Islet of Langerhans (tissue), 1 donor: ENCODE data around the gene DOCK2.

Experiments
- FAIRE-seq: peaks from one replicate; lab custom pipeline; 2011; peaks lifted over from hg19 to GRCh38; lab: Jason Lieb, UNC

Gene DOCK2

DNA sequence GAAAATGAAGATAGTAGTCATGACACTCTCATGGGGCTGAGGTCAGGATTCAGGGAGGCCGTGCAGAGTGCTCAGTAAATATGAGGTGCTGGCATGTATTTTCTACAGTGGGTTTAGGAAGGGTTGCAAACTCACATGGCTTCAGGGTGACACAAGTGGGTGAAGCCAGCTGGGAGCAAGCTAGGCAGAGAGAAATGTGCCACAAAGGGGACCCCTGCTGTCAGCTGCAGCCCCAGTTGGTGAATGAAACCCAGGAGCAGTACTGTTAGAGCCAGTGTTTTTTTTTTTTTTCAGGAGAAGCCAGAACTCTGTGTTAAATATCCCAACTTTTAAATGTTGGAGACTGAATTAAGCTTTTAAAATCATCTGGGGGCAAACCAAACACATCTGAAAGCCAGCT lies 267.9 kb downstream of the DOCK2 start:
- no peak for FAIRE-seq

DNA sequence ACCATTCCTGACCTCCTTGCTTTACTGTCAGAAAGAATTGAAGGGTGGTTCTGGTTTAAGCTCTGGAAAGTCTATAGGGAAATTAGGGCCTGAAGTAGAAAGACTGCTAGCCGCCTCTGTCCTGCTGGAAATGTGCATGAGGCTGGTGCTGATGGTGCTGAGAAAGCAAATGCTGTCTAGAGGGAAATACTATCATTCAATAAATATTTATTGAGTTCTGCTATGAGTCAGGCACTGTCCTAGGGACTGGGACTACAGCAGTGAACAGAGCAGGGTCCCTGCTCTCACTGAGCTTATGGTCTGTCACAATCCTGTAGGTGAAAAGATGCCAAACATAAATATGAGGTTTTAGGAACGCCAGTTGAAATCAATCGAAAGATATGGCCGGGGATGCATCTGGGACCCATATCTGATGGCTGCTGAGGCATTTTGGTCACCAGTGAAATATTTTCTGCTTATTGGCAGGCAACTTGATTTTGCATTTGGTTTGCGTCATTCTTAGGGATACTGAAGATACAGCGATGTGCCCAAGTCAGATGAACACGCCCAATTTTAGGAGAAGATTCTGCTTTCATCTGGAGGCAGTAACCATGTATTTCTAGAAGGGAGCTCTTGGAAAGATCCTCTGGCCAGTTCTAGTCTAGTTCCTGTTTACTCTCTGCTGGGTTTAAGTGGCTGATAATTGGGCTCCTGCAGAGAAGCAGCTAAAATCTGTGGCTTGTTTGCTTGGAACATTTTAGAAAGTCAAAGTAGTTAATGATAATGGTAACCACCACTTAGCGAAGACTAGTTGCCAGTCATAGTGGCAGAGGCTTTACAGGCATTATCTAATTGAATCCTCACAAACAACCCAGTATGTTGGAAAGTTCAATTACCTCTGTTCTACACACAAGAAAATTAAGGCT lies 269.9 kb downstream of the DOCK2 start:
- FAIRE-seq, result no peak

DNA sequence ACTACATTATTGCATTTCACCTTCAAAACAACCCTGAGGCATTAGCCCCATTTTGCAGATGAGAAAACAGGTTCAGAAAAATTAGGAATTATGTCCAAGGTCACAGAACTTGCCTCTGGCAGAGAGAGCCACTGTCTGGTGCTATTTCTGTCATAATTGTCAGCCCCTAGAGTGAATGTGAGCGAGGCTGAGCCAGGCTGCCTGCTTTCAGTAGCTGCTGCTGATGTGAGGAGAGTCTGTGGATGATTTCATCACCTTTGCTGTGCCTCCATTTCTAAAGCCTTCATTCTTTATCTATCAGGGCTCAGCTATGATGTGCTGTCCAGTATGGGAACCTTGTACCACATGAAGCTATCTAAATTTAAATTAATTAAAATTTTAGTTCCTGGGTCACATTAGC lies 271.8 kb downstream of the DOCK2 start:
- FAIRE-seq, result no peak

DNA sequence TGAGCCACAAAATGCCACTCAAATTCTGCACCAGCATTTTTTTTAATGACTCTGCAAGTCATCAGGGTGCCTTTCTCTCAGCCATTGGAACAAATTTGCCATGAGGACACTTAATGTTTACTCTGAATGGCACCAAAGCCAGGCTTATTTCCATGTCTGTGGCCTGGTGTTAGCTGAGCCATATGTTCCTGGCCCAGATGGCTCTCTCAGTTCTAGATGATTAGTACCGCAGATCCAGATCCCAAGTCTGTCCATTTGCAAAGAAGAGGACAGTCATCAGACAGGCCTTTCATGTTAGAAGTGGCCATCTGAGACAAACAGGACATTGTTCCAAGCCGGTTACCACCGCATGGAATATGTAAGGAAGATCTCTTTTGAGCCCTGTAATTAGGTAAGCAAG lies 272.9 kb downstream of the DOCK2 start:
- FAIRE-seq, result no peak

DNA sequence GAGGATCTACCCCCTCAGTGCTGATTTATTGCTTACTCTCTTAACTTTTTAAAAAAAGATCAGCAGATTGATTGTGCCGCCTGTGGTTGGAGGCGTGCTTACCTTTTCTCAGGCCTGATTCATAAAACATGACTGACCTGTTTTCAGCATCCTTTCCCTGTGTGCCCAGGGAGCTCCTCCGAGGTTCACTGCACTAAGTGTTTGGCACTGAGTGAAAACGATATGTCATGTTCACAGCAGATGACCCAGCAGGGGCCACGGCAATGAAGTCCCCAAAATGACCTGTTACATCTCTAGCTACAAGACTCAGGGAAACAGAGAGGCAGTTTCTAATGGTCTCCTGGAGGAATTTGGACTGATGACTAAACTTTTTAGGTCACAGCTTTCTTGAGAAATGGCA lies 273.3 kb downstream of the DOCK2 start:
- no peak for FAIRE-seq

DNA sequence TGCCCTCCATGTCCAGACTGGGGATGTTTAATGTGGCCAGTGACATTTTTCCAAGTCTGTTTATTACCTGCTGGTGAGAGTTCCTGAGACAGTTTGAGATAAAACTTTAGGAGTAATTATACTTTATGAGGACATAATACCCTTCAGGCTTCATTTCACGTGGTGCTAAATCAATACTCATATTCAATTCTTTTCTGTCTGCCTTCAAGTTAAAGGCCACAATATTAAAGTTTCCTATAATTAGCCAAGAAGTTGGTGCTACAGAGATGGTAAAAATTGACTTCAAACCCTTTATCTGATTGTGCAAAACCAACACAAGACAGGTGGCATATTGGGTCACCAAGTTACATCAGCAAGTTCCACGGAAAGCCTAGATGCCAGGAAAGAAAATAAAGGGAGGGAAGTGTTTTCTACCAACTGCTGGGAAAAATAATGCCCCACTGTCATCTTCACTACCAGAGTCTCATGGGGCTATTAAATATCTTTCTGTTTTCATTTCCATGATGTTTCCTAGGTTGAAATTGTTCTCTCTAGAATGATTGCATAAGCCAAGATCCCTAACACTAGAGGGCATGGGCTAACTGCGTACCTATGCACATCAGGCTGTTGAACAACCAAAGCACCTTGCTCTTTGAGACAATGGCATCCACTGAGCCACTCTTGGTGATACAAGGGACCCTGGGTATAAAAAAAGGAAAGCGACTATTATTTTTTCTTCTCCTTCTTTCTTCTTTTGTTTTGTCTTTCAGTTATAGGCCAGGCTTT lies 274.6 kb downstream of the DOCK2 start:
- FAIRE-seq, result no peak

DNA sequence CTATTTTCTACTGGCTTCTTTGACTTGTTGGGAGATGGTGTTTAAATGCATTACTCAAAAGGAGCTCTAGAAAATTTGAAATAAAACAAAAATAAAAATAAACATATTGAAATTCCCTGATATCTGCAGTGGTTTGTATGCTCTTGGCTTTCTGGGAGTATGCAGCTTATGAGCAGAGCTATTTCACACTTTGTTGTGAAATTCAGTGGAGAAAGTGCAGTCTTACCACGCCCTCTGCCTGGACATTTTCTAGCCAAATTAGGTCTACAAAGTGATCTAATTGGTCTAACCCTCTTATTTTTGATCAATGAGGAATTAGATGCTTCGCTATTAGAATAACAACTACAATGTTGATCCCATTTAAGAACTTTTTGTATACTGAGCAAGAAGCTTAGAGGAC lies 276.4 kb downstream of the DOCK2 start:
- FAIRE-seq, result no peak

DNA sequence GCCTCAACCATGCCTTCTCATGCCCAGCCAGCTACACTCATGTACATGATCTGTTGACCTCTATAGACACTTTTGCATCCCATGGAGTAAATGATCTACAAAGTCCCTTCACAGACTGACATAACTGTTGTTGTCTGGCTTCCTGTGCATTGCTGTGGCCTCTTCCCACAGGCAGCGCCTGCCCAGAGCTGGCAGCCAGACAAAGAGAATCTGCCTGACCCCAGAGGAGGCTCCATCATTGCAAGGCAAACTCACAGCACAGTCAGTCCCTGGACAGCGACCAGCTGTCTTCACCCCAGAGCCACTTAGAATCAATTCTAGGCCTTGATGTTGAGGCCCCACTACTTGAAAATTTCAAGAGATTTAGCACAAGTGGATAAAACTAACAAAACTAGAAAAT lies 277.7 kb downstream of the DOCK2 start:
- no peak for FAIRE-seq

DNA sequence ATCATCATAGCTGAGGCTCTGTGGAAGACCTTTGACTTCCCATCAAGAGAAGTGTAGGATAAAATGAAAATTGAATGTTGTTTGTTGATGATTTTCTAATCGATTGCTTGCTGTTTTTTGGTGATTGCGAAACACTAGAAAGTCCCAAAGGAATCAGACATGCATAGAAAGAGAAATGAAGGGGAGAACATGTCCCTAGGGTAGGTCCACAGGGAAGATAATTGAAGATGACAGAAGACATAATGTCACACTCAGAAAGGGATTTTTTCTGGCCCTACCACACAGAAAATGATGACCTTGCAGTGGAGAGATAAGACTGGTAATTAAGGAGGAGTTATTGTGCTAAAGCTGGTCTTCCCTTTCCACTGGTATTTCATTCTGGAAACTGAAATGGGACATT lies 280.4 kb downstream of the DOCK2 start:
- no peak for FAIRE-seq

DNA sequence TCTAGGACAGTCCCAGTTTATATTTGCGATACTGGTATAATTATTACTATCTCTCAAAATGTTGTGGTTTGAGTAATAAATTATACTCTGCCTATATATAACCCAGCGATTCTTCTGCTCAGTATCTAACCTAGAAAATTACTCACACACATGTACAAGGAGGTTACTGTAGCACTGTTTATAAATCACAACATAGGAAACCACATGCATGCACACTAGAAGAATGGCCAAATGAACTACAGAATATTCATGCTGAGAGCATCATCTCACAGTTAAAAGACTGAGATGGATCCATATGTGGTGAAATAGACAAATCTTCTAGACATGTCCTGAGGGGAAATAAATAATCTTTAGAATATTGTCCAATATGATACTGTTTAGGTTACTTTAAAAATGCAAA lies 281.2 kb downstream of the DOCK2 start:
- no peak for FAIRE-seq

DNA sequence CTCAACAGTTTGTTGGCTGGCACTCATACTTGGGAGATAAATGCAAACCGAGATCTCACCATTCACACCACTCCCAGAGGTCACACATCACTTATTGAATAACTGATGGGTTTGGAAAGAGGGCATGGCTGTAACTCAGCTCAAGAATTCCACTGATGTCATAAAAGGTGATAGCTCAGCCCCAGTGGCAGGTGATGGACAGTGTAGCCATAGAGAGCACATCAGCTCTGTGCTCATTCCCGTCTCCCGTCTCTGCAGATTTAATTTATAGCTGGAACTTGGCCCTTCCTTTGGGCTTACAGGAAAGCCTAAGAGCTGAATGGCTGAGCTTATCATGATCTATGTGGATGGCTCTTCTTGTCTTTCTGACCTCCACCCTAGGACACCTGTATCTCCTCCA lies 283.4 kb downstream of the DOCK2 start:
- FAIRE-seq, result no peak

DNA sequence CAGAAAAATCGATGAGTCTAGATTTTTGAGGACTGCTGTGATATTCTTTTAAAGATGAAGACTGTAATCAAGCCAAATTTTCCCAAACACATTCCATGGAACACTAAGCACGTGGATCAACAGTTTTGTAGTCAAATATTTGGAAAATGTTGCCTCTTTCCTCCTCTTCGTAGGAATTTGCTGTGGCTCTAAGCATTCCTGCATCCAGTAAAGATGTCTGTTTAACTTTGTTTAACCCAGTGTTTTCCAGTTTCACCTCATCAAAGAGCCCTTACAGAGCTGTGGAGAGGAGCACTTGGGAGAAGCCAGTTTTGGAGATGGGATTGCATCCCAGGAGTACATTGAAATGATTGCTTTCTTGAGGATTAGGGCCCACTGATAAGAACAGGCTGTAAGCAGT lies 284.3 kb downstream of the DOCK2 start:
- no peak for FAIRE-seq

DNA sequence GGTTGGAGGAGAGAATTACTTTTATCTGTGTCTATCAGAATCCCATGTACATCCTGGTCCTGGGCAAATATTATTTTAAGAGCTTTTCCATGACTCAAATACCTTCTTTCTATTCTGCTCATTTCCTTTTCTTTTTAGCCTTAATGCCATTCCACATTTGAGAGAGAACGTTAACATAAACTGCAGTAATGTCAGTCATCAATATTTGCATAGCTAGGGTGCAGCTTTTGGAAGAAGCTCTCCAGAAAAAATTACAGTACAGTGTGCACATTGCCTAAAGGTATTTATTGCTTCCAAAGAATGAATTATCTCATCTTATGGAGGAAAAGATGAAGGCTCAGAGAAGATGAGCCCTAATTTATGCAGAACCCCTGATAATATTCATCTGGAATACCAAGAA lies 284.9 kb downstream of the DOCK2 start:
- FAIRE-seq, result no peak

DNA sequence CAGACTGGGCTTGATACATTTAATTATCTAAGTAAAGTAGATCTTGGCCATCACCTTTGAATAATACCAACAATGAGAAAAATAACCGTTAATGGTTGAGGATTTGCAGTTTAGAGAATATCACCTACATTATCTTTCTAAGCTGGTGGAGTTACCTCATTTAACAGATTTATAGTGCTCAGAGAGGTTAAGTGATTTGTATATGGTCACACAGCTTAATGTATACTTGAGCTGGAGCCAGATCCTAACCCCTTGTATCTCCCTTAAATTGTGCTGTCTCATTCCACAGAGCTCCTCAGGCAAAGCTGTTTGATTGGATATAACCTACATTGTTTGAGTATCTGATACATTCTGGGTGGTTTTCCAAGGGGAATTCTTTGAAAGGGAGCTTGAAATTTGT lies 285.4 kb downstream of the DOCK2 start:
- no peak for FAIRE-seq

DNA sequence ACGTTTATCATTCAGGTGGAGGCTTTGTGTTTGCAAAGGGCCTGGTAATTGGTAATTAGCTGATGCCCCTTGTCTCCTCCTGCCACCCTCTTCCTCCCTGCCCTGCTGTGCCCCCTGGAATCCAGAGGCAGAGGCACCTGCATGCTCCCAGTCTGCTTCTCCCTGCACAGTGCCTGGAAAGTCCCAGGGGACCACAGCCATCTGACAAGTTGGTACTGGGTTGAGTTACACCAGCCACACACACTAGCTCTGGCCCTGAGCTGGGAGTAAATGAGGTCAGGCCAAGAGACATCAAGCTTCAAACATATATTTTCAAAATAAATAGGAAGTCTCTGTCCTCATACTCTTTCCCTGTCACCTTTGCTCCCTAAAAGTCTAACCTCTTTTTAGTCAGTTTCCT lies 286.9 kb downstream of the DOCK2 start:
- FAIRE-seq, result no peak

DNA sequence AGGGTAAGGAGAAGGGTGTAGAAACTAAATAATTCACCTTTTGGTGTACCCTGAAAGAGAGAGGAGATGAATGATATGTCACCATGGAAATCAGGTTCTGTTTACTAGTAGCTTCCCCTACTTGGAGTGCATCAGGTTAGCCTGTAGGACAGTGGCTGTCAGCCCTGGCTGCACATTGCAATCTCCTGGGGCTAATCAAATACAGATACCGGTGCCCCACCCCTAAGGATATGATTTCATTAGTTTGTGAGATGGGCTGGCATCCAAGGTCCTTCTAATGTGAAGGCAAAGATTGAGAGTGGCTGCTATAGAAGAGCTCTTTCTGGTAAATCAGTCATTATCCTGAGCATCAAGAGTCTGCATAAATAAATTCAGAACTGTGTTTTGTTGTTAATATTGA lies 296.1 kb downstream of the DOCK2 start:
- no peak for FAIRE-seq

DNA sequence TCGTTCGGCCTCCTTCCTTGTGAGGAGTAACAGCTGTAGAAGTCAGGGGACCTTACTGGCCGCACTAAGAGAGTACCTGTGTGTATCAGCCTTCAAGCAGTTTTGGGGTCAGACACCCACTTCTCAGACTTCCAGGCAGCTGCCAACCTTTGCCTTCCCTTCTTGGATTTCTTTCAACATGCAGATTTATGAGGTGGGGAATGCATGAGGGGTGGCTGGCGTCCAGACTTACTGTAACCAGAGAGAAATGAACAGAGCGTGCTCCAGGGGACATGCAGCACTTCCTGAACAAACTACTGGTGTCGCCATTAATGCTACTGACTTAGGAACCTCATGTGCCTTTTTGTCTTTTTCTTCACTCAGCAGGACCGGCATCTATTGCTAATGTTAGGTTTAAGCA lies 296.5 kb downstream of the DOCK2 start:
- no peak for FAIRE-seq

DNA sequence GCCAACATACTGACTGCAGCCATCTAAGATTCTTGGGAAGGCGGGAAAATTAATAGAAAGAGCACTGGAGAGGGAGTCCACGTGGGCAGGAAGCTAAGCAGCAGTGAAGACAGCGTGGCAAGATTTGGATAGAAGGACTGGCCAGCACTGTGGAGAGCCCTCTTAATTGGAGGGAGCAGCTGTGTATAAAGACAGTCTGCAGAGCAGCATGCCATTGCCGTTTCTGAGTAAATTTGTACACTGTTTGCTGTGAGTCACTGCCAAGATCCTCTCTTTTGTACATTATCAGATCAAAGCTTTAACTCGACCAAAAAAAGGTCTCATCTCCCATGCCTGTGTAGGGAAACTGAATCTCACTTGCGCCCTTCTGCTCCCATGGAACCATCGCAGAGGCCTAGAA lies 297.9 kb downstream of the DOCK2 start:
- no peak for FAIRE-seq

DNA sequence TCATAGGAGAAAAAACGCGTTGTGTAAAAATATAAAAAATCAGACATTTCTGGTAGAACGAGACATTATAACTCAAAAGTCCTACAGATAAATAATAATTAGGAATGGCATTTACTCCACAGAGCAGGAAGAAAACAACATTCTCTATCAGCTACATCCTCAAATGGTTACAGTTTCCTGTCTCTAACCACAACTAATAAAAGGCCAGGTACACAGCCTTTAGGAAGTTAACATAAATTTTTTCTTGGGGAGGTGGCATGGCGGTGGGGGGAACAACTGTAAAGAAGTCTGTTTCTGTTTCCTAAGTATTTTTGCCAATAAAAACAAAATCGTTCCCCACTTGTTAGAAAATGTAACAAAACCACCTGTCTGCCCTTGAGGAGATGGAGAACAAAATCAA lies 298.7 kb downstream of the DOCK2 start:
- no peak for FAIRE-seq

DNA sequence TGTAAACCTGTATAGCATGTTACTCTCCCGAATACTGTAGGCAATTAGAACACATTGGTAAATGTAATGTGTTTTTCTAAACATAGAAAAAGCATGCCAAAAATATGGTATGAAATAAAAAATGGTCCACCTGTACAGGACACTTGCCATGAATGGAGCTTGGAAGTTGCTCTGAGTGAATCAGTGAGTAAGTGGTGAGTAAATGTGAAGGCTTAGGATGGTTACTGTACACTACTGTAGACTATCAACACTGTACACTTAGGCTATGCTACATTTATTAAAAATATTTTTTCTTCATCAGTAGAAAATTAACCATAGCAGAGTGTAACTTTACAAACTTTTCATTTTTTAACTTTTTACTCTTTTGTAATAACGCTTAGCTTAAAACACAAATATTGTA lies 301.4 kb downstream of the DOCK2 start:
- FAIRE-seq, result no peak

DNA sequence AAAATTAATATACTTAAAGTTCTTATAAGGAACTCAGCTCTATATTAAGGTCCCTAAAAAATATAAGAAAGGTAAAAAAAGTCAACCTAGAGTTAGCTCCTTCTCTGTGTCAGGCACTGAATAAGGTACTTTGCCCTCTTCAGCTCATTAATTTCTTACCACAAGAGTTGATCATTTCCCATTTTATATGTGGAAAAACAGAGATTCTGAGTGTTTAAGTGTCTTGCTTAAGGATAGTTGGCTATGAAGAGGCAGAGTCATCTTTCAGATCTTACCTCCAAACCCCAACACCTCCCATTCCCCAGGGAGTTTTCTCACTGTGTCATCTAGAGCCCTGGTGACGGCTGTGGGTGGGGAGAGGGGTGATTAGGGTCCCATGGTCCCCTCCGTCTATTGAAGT lies 302.7 kb downstream of the DOCK2 start:
- FAIRE-seq, result no peak

DNA sequence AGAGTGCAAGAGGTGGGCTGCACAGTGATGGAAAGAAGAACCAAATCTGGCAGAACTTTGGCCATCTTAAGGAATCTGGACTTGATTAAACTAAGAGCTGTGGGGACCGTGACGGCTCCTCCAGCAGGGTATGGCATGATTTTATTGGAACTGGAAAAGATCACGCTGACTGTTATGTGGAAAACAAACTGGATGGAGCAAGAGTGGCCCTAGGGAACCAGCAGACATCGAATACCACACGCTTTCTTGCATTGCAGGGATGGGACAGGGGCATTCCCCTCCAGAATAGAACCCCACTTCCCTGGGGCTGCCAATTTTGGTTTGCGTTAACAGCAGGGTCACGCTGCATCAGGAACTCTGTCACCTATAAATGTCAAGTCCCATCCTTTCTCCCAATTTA lies 304.5 kb downstream of the DOCK2 start:
- no peak for FAIRE-seq

DNA sequence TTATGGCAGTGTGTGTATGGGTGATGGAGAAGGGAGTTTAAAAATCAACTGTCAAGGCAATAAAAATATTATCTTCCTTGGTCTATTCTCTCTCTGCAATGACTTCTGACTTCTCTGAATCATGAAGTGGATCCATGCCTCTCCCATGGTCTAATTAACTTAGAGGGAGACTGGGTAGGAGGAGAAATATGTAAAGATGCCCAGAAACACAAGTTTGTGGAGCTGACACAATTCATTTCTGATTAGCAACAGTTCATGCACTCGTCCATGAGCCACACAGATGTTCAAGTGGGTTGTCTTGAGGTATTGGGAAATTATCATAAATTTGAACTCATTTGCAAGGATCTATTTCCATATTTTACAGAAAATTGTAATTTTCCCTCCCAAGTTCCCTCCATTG lies 305.1 kb downstream of the DOCK2 start:
- no peak for FAIRE-seq

DNA sequence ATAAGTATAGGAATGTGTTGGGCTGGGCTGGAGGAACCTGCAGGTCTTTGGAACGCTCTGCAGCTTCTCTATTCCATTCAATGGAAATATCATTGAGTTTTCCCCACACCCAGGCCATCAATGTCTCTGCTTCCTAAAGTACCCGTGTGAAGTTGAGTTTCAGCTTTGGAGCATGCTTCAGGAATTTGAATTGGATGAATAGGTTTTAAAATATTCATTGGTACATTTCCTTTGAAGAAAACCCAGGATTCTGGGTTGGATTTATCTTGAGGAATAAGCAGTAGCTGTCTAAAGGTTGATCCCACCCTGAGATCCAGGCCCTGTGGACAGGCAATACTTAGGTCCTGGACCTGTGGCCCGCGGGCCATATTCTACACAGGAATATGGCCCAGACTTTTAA lies 306.0 kb downstream of the DOCK2 start:
- FAIRE-seq, result no peak
